Activated T-cell treated with anti-CD3 and anti-CD28 coated beads for 4 hours (primary cell): ENCODE data around the gene SLC44A1.

ENCODE experiments used
- DNase-seq: peaks from one replicate; pipeline ENCODE4 v3.0.0-alpha.2; 2020

Gene SLC44A1

DNA sequence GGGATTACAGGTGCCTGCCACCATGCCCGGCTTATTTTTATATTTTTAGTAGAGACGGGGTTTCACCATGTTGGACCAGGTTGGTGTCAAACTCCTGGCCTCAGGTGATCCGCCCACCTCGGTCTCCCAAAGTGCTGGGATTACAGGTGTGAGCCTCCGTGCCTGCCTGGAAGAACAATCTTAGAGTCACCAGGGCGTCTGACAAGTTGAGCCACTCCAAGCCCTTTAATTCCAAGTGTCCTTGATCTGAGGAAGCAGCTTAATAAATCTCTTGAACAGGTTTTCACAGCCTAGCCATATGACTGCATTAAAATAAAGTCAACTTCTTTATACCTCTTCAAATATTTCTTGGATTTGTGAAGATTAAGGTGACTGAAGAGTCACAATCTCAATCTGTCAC lies 31.5 kb downstream of the SLC44A1 start:
- DNase-seq, result no peak

DNA sequence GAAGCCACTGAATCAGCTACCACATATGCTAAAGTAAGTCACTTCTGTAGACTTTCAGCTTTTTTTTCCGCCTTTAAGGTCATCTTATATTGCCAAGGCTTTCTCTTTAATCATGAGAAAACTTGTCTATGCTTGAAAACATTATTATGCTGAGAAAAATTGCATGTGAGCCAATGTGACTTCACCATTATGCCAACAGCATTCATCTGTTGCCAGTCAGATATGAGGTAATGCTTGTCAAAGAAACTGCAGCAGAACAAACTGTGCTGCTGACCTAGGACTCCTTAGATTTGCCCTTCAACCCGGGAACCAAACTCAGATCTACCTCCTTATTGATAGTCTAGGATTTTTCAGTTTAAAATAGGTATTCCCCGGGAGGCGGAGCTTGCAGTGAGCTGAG lies 34.3 kb downstream of the SLC44A1 start:
- no peak for DNase-seq

GRCh38 chr9:105280691-105281090 lies 36.2 kb downstream of the SLC44A1 start:
- DNase-seq, result no peak

- no peak for DNase-seq
Measured at GRCh38 chr9:105281272-105281671, 36.8 kb downstream of the SLC44A1 start.

GRCh38 chr9:105281926-105282325 lies 37.5 kb downstream of the SLC44A1 start:
- DNase-seq, result no peak

DNA sequence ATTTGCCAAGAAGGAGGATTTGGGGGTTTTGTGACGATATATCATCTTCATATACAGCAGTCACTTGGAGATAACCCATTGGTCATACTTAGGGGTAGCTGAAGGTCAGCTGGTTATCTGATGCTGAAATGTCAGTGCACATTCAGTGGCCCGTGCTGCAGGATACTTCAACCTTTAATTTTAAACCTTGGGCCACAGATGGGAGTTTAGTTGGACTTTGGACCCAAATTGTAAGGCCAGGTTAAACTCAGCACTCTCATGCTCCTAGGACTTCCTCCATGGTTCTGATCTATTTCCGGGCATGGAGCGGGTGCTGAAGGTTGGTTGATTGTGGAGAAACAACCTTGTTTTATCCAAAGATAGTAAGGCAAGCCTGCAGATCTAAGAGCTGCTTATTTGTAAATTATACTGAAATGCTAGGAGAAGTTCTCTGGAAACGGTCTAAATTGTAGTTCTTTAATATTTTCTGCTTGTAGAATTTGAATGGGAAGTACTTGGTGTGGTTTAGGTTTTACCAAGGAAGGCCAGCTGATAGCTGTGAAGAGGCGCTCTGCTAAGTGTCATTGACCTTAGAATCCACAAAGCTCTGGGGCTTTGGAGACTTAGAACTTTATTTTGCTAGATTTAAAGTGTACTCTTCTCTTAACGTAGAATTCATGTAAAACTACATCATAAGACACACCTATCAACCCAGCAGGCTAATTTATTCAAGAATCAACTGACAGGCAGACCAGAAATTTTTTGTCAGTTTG lies 38.6 kb downstream of the SLC44A1 start:
- DNase-seq, result no peak

- DNase-seq, result no peak
Measured at GRCh38 chr9:105283795-105284194, 39.3 kb downstream of the SLC44A1 start.

DNA sequence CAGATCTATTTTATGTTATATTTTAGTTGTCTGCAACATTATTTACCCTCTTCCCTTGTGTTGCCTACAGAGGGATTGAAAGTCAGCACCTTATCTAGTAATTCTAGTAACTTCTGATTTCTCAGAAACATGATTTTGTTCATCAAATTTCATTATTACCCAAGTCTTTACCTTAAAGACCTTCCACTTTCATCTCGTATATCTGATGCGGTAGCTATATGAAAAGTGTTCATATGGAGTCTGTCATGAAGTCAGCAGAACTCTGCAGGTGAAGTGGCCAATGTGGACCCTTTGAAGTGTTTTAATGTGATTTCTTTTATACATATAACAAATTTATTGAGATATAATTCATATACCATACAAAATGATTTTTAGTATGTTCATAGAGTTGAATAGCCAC lies 40.0 kb downstream of the SLC44A1 start:
- DNase-seq, result no peak

- DNase-seq, result no peak
Measured at GRCh38 chr9:105286098-105286497, 41.6 kb downstream of the SLC44A1 start.

- no peak for DNase-seq
Measured at GRCh38 chr9:105289305-105289704, 44.9 kb downstream of the SLC44A1 start.

DNA sequence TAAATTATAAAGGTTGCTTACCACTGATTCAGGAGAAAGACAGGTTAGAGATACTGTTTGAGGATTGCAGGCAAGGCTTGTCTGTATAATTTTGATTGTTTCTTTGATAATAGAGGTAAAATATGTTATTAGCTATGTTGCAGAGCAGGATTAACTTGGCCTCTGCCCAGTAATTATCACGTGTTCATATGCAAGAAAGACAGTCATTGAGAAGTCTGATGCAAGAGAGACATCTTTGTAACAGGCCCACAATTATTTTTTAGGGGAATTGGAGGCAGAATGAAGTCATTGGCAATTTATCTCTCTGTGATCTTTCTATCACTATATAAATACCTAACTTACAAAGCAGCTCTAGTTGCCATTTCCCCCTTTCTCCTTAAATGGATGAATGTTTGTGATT lies 46.0 kb downstream of the SLC44A1 start:
- no peak for DNase-seq

- DNase-seq, result no peak
Measured at GRCh38 chr9:105290954-105291353, 46.5 kb downstream of the SLC44A1 start.

GRCh38 chr9:105291422-105291859 lies 47.0 kb downstream of the SLC44A1 start:
- no peak for DNase-seq

DNA sequence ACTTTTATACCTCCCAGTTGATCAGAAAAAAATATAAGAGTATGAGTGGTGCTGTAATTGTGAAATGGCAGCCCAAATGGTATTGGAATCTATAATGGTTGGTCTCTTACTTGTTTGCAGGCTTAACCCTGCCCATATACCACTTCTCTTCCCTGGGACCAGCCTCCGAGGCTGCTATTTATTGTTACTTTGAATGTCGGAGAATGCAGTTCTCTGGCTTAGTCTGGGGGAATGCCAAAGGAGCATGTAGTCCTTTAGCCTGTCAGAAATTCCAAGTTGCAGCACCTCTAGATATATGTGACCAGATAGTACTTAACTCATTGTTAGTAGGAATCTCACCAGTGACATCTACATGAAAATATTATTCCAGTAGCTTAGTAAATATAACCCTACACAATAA lies 47.5 kb downstream of the SLC44A1 start:
- no peak for DNase-seq

DNA sequence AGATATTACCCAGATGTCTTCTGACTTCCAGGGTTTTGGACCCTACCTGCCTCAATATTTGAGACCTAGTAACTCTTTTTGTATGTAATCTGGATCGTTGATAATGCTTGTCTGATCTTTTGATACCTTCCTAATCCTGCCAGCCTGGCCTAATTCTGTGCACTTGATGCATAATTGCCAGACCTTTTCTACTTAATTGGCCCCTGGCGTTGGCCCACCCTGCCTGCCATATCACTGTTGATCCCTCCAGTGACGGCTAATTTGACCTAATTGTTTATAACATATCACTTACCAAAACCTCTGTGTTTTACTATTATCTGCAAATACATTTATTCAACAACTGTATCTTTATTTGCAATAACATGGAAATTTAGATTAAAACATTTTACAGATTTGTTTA lies 49.0 kb downstream of the SLC44A1 start:
- no peak for DNase-seq

DNA sequence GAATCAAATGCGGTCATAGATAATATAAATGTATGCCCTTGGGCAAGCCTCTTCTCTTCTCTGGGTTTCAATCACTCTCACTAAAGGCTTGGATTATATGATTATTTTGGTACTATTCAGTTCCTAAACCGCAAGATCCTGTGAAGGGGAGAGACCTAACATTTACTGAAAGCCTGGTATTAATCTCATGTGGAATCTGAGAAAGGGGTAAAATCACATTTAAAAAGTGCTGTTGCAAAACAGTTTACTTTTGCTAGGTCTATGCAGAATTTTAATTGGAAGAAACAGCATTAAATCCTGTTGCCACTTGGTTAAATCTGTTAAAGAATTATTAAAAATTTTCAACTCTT lies 50.7 kb downstream of the SLC44A1 start:
- DNase-seq, result no peak

GRCh38 chr9:105295986-105296385 lies 51.5 kb downstream of the SLC44A1 start:
- DNase-seq, result no peak

- no peak for DNase-seq
Measured at GRCh38 chr9:105296445-105296844, 52.0 kb downstream of the SLC44A1 start.

DNA sequence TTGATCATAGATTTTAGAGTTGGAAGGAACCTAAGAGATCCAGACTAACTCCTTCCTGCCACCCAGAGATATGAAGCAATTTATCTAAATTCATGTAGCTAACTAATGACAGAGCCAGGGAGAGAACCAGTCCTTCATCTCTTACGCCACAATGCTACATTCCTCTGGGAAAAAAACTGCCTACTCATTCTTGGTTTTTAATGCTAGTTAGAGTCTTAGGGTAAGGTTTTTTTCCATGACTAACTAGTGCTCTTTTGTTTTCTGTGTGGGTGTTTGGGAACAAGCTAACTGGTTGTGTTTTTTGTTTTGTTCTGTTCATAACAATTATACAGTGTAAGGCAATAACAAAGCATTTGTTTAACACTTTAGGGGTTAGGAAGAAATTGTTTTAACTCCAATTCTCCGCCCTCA lies 52.4 kb downstream of the SLC44A1 start:
- DNase-seq, result no peak

GRCh38 chr9:105297442-105298075 lies 53.1 kb downstream of the SLC44A1 start:
- no peak for DNase-seq

- no peak for DNase-seq
Measured at GRCh38 chr9:105299190-105299854, 54.9 kb downstream of the SLC44A1 start.

- no peak for DNase-seq
Measured at GRCh38 chr9:105302728-105303127, 58.3 kb downstream of the SLC44A1 start.

- DNase-seq, result no peak
Measured at GRCh38 chr9:105305856-105306255, 61.4 kb downstream of the SLC44A1 start.
